ENCODE measurements around the gene SPATA21.
"Not testable (repeated sequence)": the region's sequence is repeated elsewhere in the genome, so short reads cannot be mapped to it uniquely, and the experiment has no call there.

The SPATA21 gene

GRCh38 chr1:16436946-16437474 is at the start of gene SPATA21:
SPATA21 (minus strand) TSS chr1:16437424; CDS start chr1:16431371, 6,053 bp downstream.
- no peak for DNase-seq

GRCh38 chr1:16487011-16487410 is 49.8 kb upstream of the SPATA21 start:
- DNase-seq = not testable (repeated sequence)

GRCh38 chr1:16486316-16486715 is 49.1 kb upstream of the SPATA21 start:
- not testable (repeated sequence) for DNase-seq

GRCh38 chr1:16484931-16485330 is 47.7 kb upstream of the SPATA21 start:
- no peak for DNase-seq

- no peak for DNase-seq
Observed at GRCh38 chr1:16484501-16484835, 47.2 kb upstream of the SPATA21 start.

- not testable (repeated sequence) for DNase-seq
Observed at GRCh38 chr1:16483639-16484500, 46.6 kb upstream of the SPATA21 start.

- DNase-seq = not testable (repeated sequence)
Observed at GRCh38 chr1:16483146-16483545, 45.9 kb upstream of the SPATA21 start.

- DNase-seq = no peak
Observed at GRCh38 chr1:16478091-16478490, 40.9 kb upstream of the SPATA21 start.

- DNase-seq = not testable (repeated sequence)
Observed at GRCh38 chr1:16475771-16476770, 38.8 kb upstream of the SPATA21 start.

GRCh38 chr1:16474891-16475290 is 37.7 kb upstream of the SPATA21 start:
- not testable (repeated sequence) for DNase-seq

GRCh38 chr1:16474166-16474800 is 37.1 kb upstream of the SPATA21 start:
- DNase-seq = no peak

GRCh38 chr1:16468558-16468957 is 31.3 kb upstream of the SPATA21 start:
- DNase-seq = no peak

- DNase-seq = no peak
Observed at GRCh38 chr1:16464917-16465625, 27.8 kb upstream of the SPATA21 start.

- DNase-seq = no peak
Observed at GRCh38 chr1:16462773-16463330, 25.6 kb upstream of the SPATA21 start.

GRCh38 chr1:16461681-16462080 is 24.5 kb upstream of the SPATA21 start:
- no peak for DNase-seq

GRCh38 chr1:16459352-16459925 is 22.2 kb upstream of the SPATA21 start:
- DNase-seq = no peak

GRCh38 chr1:16458831-16459230 is 21.6 kb upstream of the SPATA21 start:
- DNase-seq = no peak

GRCh38 chr1:16456151-16456550 is 18.9 kb upstream of the SPATA21 start:
- DNase-seq = not testable (repeated sequence)

GRCh38 chr1:16454909-16455308 is 17.7 kb upstream of the SPATA21 start:
- not testable (repeated sequence) for DNase-seq

GRCh38 chr1:16451841-16452528 is 14.8 kb upstream of the SPATA21 start:
- DNase-seq = no peak
